Hematopoietic multipotent progenitor cell treated with erythropoietin and hydrocortisone succinate and interleukin-3 and kit ligand, for 15 days (in vitro differentiated cells): ENCODE measurements around the gene PGGT1B.

Experiments
- DNase-seq: peaks from one replicate; pipeline ENCODE4 v3.0.0-alpha.2; 2015; ENCODE audit warnings: low spot score

PGGT1B gene

GRCh38 chr5:115262321-115263077, at the start of gene PGGT1B:
Gene PGGT1B (minus strand): TSS chr5:115262877. CDS start chr5:115262851, 26 bp downstream.
- peak; percentile 41 for DNase-seq

GRCh38 chr5:115309751-115310370, 47.2 kb upstream of the PGGT1B start:
- DNase-seq, result peak; percentile 63

- DNase-seq, result no peak
These were observed 46.1 kb upstream of the PGGT1B start for GRCh38 chr5:115308815-115309214.

GRCh38 chr5:115306011-115306536, 43.4 kb upstream of the PGGT1B start:
- DNase-seq, result no peak

- no peak for DNase-seq
These were observed 41.8 kb upstream of the PGGT1B start for GRCh38 chr5:115304496-115304895.

GRCh38 chr5:115298811-115299210, 36.1 kb upstream of the PGGT1B start:
- no peak for DNase-seq

- DNase-seq, result no peak
These were observed 34.4 kb upstream of the PGGT1B start for GRCh38 chr5:115297031-115297430.

- DNase-seq, result peak; percentile 74
These were observed 33.7 kb upstream of the PGGT1B start, which contains the start of gene CCDC112 for GRCh38 chr5:115296124-115297022. Gene CCDC112 (minus strand): TSS chr5:115296654. CDS start chr5:115296543, 111 bp downstream.

- no peak for DNase-seq
These were observed 33.1 kb upstream of the PGGT1B start for GRCh38 chr5:115295777-115296123.

- no peak for DNase-seq
These were observed 28.7 kb upstream of the PGGT1B start for GRCh38 chr5:115291397-115291796.

GRCh38 chr5:115289104-115289503, 26.4 kb upstream of the PGGT1B start:
- no peak for DNase-seq

GRCh38 chr5:115284021-115284420, 21.3 kb upstream of the PGGT1B start:
- DNase-seq, result no peak

GRCh38 chr5:115282131-115282530, 19.5 kb upstream of the PGGT1B start:
- DNase-seq, result no peak

GRCh38 chr5:115274584-115274983, 11.9 kb upstream of the PGGT1B start:
- DNase-seq, result no peak

GRCh38 chr5:115272297-115272958, 9.8 kb upstream of the PGGT1B start:
- no peak for DNase-seq

- no peak for DNase-seq
These were observed 8.8 kb upstream of the PGGT1B start for GRCh38 chr5:115271295-115272050.

- DNase-seq, result no peak
These were observed 4.9 kb upstream of the PGGT1B start for GRCh38 chr5:115267617-115268016.

GRCh38 chr5:115265220-115265619, 2.5 kb upstream of the PGGT1B start:
- no peak for DNase-seq

GRCh38 chr5:115264786-115265185, 2.1 kb upstream of the PGGT1B start:
- DNase-seq, result no peak

- no peak for DNase-seq
These were observed 352 bp upstream of the PGGT1B start for GRCh38 chr5:115263078-115263380.

GRCh38 chr5:115262011-115262320, 711 bp downstream of the PGGT1B start:
- peak; percentile 23 for DNase-seq
